Germinal center (tissue), 1 donor: Measurements from ENCODE around the gene CADPS.
A peak's percentile ranks its signal among the peaks of the same experiment; 100 is the strongest.

Experiments
- DNase-seq: peaks from one replicate; pipeline ENCODE4 v3.0.0; 2012; ENCODE audit warnings: mixed read lengths, low spot score

Gene CADPS

GRCh38 chr3:62632510-62633294 is 242.5 kb downstream of the CADPS start:
- DNase-seq: no peak

- DNase-seq: no peak
Measured at GRCh38 chr3:62631488-62631887, 243.7 kb downstream of the CADPS start.

- DNase-seq: no peak
Measured at GRCh38 chr3:62630664-62631063, 244.6 kb downstream of the CADPS start.

- no peak for DNase-seq
Measured at GRCh38 chr3:62625268-62625667, 249.9 kb downstream of the CADPS start.

- DNase-seq: no peak
Measured at GRCh38 chr3:62624185-62624584, 251.0 kb downstream of the CADPS start.

GRCh38 chr3:62622553-62623174 is 252.6 kb downstream of the CADPS start:
- peak; percentile 42 for DNase-seq

GRCh38 chr3:62621925-62622324 is 253.3 kb downstream of the CADPS start:
- no peak for DNase-seq

- no peak for DNase-seq
Measured at GRCh38 chr3:62621176-62621575, 254.0 kb downstream of the CADPS start.

GRCh38 chr3:62615258-62615849 is 259.9 kb downstream of the CADPS start:
- DNase-seq: no peak

- DNase-seq: no peak
Measured at GRCh38 chr3:62614527-62614926, 260.7 kb downstream of the CADPS start.

GRCh38 chr3:62611541-62612240 is 263.5 kb downstream of the CADPS start:
- no peak for DNase-seq

GRCh38 chr3:62607287-62608029 is 267.8 kb downstream of the CADPS start:
- DNase-seq: no peak

- no peak for DNase-seq
Measured at GRCh38 chr3:62605413-62606068, 269.7 kb downstream of the CADPS start.

- no peak for DNase-seq
Measured at GRCh38 chr3:62604751-62605351, 270.4 kb downstream of the CADPS start.

GRCh38 chr3:62604298-62604697 is 270.9 kb downstream of the CADPS start:
- no peak for DNase-seq

- no peak for DNase-seq
Measured at GRCh38 chr3:62602987-62603386, 272.2 kb downstream of the CADPS start.

- DNase-seq: no peak
Measured at GRCh38 chr3:62602129-62602770, 273.0 kb downstream of the CADPS start.

- DNase-seq: no peak
Measured at GRCh38 chr3:62601238-62602070, 273.8 kb downstream of the CADPS start.

- DNase-seq: no peak
Measured at GRCh38 chr3:62600033-62600432, 275.2 kb downstream of the CADPS start.

GRCh38 chr3:62597491-62597890 is 277.7 kb downstream of the CADPS start:
- DNase-seq: no peak
